Effector memory CD8-positive, alpha-beta T cell (primary cell): ENCODE measurements around the gene MRGPRG.
A peak's percentile ranks its signal among the peaks of the same experiment; 100 is the strongest.
"Not testable (repeated sequence)": the region's sequence is repeated elsewhere in the genome, so short reads cannot be mapped to it uniquely, and the experiment has no call there.

Experiments
- ATAC-seq: fragments of 150-1000 bp; cut with Tn5 transposase; replicated peaks from 2 replicates; pipeline ENCODE4 v1.10.0; 2021; ENCODE audit warnings: mild to moderate bottlenecking, moderate library complexity
- DNase-seq, 3 experiments: peaks; one replicate each; pipeline ENCODE4 v3.0.0; 2021
- H3K27ac Mint-ChIP-seq, 2 donors: one replicate each; pipeline ENCODE4 v1.8.0; 2022; ENCODE audit warnings: mild to moderate bottlenecking in 2 of 2, mixed read lengths in 2 of 2, moderate library complexity in 2 of 2
- H3K27me3 Mint-ChIP-seq, 2 donors: one replicate each; pipeline ENCODE4 v1.8.0; 2022; ENCODE audit warnings: mixed read lengths in 2 of 2
- H3K36me3 Mint-ChIP-seq: one replicate; pipeline ENCODE4 v1.8.0; 2022; ENCODE audit warnings: mild to moderate bottlenecking, moderate library complexity, mixed read lengths; ENCODE audit not compliant: insufficient read depth
- H3K4me1 Mint-ChIP-seq, 2 donors: one replicate each; pipeline ENCODE4 v1.8.0; 2022; ENCODE audit warnings: low read depth in 2 of 2, mixed read lengths in 2 of 2
- H3K4me3 Mint-ChIP-seq, 2 donors: one replicate each; pipeline ENCODE4 v1.8.0; 2022; ENCODE audit warnings: mild to moderate bottlenecking in 2 of 2, mixed read lengths in 2 of 2, moderate library complexity in 2 of 2
- H3K9me3 Mint-ChIP-seq, 2 donors: one replicate each; pipeline ENCODE4 v1.8.0; 2022; ENCODE audit warnings: mixed read lengths in 2 of 2

The MRGPRG gene

GRCh38 chr11:3176487-3176886 lies 42.1 kb downstream of the MRGPRG start:
- ATAC-seq (no peak), DNase-seq (no peak)
- no peak overlapping the region for H3K4me3 Mint-ChIP-seq
- H3K4me1 Mint-ChIP-seq: no peaks in the 10 kb centered on the region
- H3K27me3 Mint-ChIP-seq: peaks cover 14 to 16% of the 10 kb centered on the region in 2 donors
- H3K9me3 Mint-ChIP-seq: peaks cover 7% of the 10 kb centered on the region in 2 donors
- H3K36me3 Mint-ChIP-seq: no peaks in the 10 kb centered on the region
- H3K27ac Mint-ChIP-seq: no peak overlapping the region

- Mint-ChIP-seq H3K27ac (no peak overlapping the region), H3K4me3 (no peak overlapping the region), H3K36me3 (no peaks in the 10 kb centered on the region), H3K9me3 (peaks cover 7% of the 10 kb centered on the region in 2 donors), H3K27me3 (peaks cover 17 to 24% of the 10 kb centered on the region in 2 donors), H3K4me1 (no peaks in the 10 kb centered on the region)
- ATAC-seq (no peak), DNase-seq (no peak)
Measured at GRCh38 chr11:3175194-3175593, 43.4 kb downstream of the MRGPRG start.

GRCh38 chr11:3174387-3174786 lies 44.2 kb downstream of the MRGPRG start:
- Mint-ChIP-seq H3K36me3 (no peaks in the 10 kb centered on the region), H3K9me3 (peaks cover 7% of the 10 kb centered on the region in 2 donors), H3K27me3 (peaks cover 24 to 26% of the 10 kb centered on the region in 2 donors), H3K27ac (no peak overlapping the region), H3K4me3 (no peak overlapping the region), H3K4me1 (peaks cover 4 to 6% of the 10 kb centered on the region in 2 donors)
- ATAC-seq: no peak
- DNase-seq: no peak

GRCh38 chr11:3173795-3174194 lies 44.8 kb downstream of the MRGPRG start:
- Mint-ChIP-seq H3K36me3 (no peaks in the 10 kb centered on the region), H3K9me3 (peaks cover 7% of the 10 kb centered on the region in 2 donors), H3K4me3 (no peak overlapping the region), H3K27me3 (peaks cover 29 to 32% of the 10 kb centered on the region in 2 donors), H3K4me1 (peaks cover 4 to 11% of the 10 kb centered on the region in 2 donors), H3K27ac (no peak overlapping the region)
- DNase-seq (no peak), ATAC-seq (no peak)

GRCh38 chr11:3171931-3172560 lies 46.6 kb downstream of the MRGPRG start:
- no peak for DNase-seq
- Mint-ChIP-seq H3K27me3 (peaks cover 29 to 34% of the 10 kb centered on the region in 2 donors), H3K36me3 (no peaks in the 10 kb centered on the region), H3K9me3 (peaks cover 7% of the 10 kb centered on the region in 2 donors), H3K27ac (no peak overlapping the region), H3K4me1 (peaks cover 4 to 11% of the 10 kb centered on the region in 2 donors), H3K4me3 (no peak overlapping the region)
- ATAC-seq: no peak

GRCh38 chr11:3170756-3171650 lies 47.6 kb downstream of the MRGPRG start:
- DNase-seq (no peak), ATAC-seq (no peak)
- H3K27ac Mint-ChIP-seq: no peak overlapping the region
- no peaks in the 10 kb centered on the region for H3K36me3 Mint-ChIP-seq
- peaks cover 28 to 34% of the 10 kb centered on the region in 2 donors for H3K27me3 Mint-ChIP-seq
- H3K4me3 Mint-ChIP-seq: no peak overlapping the region
- peaks cover 4 to 11% of the 10 kb centered on the region in 2 donors for H3K4me1 Mint-ChIP-seq
- peaks cover 6% of the 10 kb centered on the region in 2 donors for H3K9me3 Mint-ChIP-seq

GRCh38 chr11:3170044-3170755 lies 48.4 kb downstream of the MRGPRG start:
- ATAC-seq (no peak), DNase-seq (no peak)
- H3K4me1 Mint-ChIP-seq: peaks cover 9 to 16% of the 10 kb centered on the region in 2 donors
- no peaks in the 10 kb centered on the region for H3K9me3 Mint-ChIP-seq
- H3K27me3 Mint-ChIP-seq: peaks cover 26 to 34% of the 10 kb centered on the region in 2 donors
- peak overlapping the region in 1 of 2 donors; percentile 1 for H3K27ac Mint-ChIP-seq
- H3K4me3 Mint-ChIP-seq: peak overlapping the region; percentile 57 to 62
- H3K36me3 Mint-ChIP-seq: no peaks in the 10 kb centered on the region

GRCh38 chr11:3169255-3170043 lies 49.2 kb downstream of the MRGPRG start:
- Mint-ChIP-seq H3K4me1 (peaks cover 9 to 16% of the 10 kb centered on the region in 2 donors), H3K4me3 (peak overlapping the region; percentile 57 to 62), H3K36me3 (no peaks in the 10 kb centered on the region), H3K27me3 (peaks cover 26 to 34% of the 10 kb centered on the region in 2 donors), H3K9me3 (no peaks in the 10 kb centered on the region), H3K27ac (peak overlapping the region in 1 of 2 donors; percentile 1)
- no peak for ATAC-seq
- DNase-seq: no peak

- H3K9me3 Mint-ChIP-seq, H3K36me3 Mint-ChIP-seq, H3K27ac Mint-ChIP-seq, ATAC-seq, DNase-seq: not testable (repeated sequence)
- peaks cover 11 to 18% of the 10 kb centered on the region in 2 donors for H3K4me1 Mint-ChIP-seq
- H3K27me3 Mint-ChIP-seq: peaks cover 26 to 34% of the 10 kb centered on the region in 2 donors
- peak overlapping the region; percentile 57 to 62 for H3K4me3 Mint-ChIP-seq
Measured at GRCh38 chr11:3168742-3169254, 49.8 kb downstream of the MRGPRG start.
